Measurements from ENCODE around the gene SAMD4B. TPM values are rescaled to one million over a fixed set of nuclear protein-coding genes. Genes with fewer than 3 reads are reported as not detected.

Gene SAMD4B
- total RNA-seq, 1 experiment from 2014 or later = 163 TPM

- TF ChIP-seq EZH2 (IDR thresholded peaks at IDR 0.05; ENCODE audit: low read depth) = no peak
- TF ChIP-seq, protein P1, sequence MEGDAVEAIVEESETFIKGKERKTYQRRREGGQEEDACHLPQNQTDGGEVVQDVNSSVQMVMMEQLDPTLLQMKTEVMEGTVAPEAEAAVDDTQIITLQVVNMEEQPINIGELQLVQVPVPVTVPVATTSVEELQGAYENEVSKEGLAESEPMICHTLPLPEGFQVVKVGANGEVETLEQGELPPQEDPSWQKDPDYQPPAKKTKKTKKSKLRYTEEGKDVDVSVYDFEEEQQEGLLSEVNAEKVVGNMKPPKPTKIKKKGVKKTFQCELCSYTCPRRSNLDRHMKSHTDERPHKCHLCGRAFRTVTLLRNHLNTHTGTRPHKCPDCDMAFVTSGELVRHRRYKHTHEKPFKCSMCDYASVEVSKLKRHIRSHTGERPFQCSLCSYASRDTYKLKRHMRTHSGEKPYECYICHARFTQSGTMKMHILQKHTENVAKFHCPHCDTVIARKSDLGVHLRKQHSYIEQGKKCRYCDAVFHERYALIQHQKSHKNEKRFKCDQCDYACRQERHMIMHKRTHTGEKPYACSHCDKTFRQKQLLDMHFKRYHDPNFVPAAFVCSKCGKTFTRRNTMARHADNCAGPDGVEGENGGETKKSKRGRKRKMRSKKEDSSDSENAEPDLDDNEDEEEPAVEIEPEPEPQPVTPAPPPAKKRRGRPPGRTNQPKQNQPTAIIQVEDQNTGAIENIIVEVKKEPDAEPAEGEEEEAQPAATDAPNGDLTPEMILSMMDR (conservative IDR thresholded peaks at IDR 0.05) = no peak
- intact Hi-C loops (cut with micrococcal nuclease; ENCODE audit: unreplicated experiment) = loop anchor here (2.0 to 5.0 kb wide), 4 partner anchors 197 to 447 kb away; partner anchors contain the start of gene FBXO27
- peak overlapping the region; percentile 20; the same call in 1 of the 2 replicates for H2AFZ ChIP-seq
Measured at GRCh38 chr19:39409208-39410016, 67.2 kb downstream of the SAMD4B start.

GRCh38 chr19:39410017-39410830 lies 68.0 kb downstream of the SAMD4B start:
- intact Hi-C loops (cut with micrococcal nuclease; ENCODE audit: unreplicated experiment) = loop anchor here (2.0 to 5.0 kb wide), 4 partner anchors 197 to 448 kb away; partner anchors contain the start of gene FBXO27
- ChIA-PET CTCF (no interaction called here), POLR2A (ENCODE audit: unreplicated experiment) (interaction anchor here (1.0 kb wide), 1 partner anchor 12 kb away, joined by 4 read pairs; no protein-coding TSS in a partner anchor)
- BruUV-seq (replicated peaks) = no TSS peak
- TF ChIP-seq, protein P1 (conservative IDR thresholded peaks at IDR 0.05) = no peak
- TF ChIP-seq EZH2 (IDR thresholded peaks at IDR 0.05; ENCODE audit: low read depth) = no peak
- peak overlapping the region; percentile 99 for H3K4me3 ChIP-seq
- no peaks in the 10 kb centered on the region for H3K9me2 ChIP-seq (ENCODE audit: insufficient read depth)
- peaks cover 27% of the 10 kb centered on the region for H3K79me2 ChIP-seq (ENCODE audit: low read depth)
- peaks cover 14% of the 10 kb centered on the region for H4K20me1 ChIP-seq (ENCODE audit: insufficient read depth)
- H3K4me2 ChIP-seq = peak overlapping the region; percentile 99
- peak; percentile 15 to 46 for DNase-seq
- H3K27me3 ChIP-seq (ENCODE audit: insufficient read depth, low read depth) = no peaks in the 10 kb centered on the region
- peak overlapping the region; percentile 93 for H3K27ac ChIP-seq
- H3K4me1 ChIP-seq (replicated peaks; ENCODE audit: insufficient read depth) = peaks cover 41% of the 10 kb centered on the region
- H3F3A ChIP-seq (ENCODE audit: insufficient read depth, low read depth) = peaks cover 57% of the 10 kb centered on the region; the same call in 1 of the 2 replicates
- peaks cover 11% of the 10 kb centered on the region; the same call in 1 of the 2 replicates for H3K36me3 ChIP-seq (ENCODE audit: low read depth)
- no peaks in the 10 kb centered on the region for H3K9me3 ChIP-seq (ENCODE audit: insufficient read depth, low read depth)
- H2AFZ ChIP-seq = peak overlapping the region; percentile 20; the same call in 1 of the 2 replicates

More at GRCh38 chr19:39409208-39410016, 67.2 kb downstream of the SAMD4B start:
- no TSS peak for BruUV-seq (replicated peaks)
- Histone ChIP-seq H3F3A (ENCODE audit: insufficient read depth, low read depth) (peaks cover 61% of the 10 kb centered on the region), H4K20me1 (ENCODE audit: insufficient read depth) (peaks cover 14% of the 10 kb centered on the region), H3K36me3 (ENCODE audit: low read depth) (peaks cover 11% of the 10 kb centered on the region; the same call in 1 of the 2 replicates), H3K27me3 (ENCODE audit: insufficient read depth, low read depth) (no peaks in the 10 kb centered on the region), H3K79me2 (ENCODE audit: low read depth) (peaks cover 27% of the 10 kb centered on the region), H3K9me3 (ENCODE audit: insufficient read depth, low read depth) (no peaks in the 10 kb centered on the region), H3K4me2 (peak overlapping the region; percentile 99), H3K27ac (peak overlapping the region; percentile 93), H3K4me1 (replicated peaks; ENCODE audit: insufficient read depth) (peaks cover 49% of the 10 kb centered on the region), H3K4me3 (peak overlapping the region; percentile 99), H3K9me2 (ENCODE audit: insufficient read depth) (no peaks in the 10 kb centered on the region)
- ChIA-PET CTCF (interaction anchor here (0.6 to 1.0 kb wide), 2 partner anchors 11 to 67 kb away, joined by 4 to 6 read pairs; partner anchors contain the start of gene SAMD4B), POLR2A (ENCODE audit: unreplicated experiment) (interaction anchor here (0.6 to 1.0 kb wide), 3 partner anchors 8 to 16 kb away, joined by 4 to 18 read pairs (median 5); no protein-coding TSS in a partner anchor)
- DNase-seq = peak; percentile 93 to 97

GRCh38 chr19:39410831-39411080 lies 68.5 kb downstream of the SAMD4B start:
- intact Hi-C loops (cut with micrococcal nuclease; ENCODE audit: unreplicated experiment) = loop anchor here (2.0 to 5.0 kb wide), 4 partner anchors 198 to 448 kb away; partner anchors contain the start of gene FBXO27
- CTCF ChIA-PET = interaction anchor here (1.4 kb wide), 1 partner anchor 13 kb away, joined by 8 read pairs; no protein-coding TSS in a partner anchor
- H3K4me1 ChIP-seq (replicated peaks; ENCODE audit: insufficient read depth) = peaks cover 36% of the 10 kb centered on the region

More at GRCh38 chr19:39410831-39411080, 68.5 kb downstream of the SAMD4B start:
- POLR2A ChIA-PET (ENCODE audit: unreplicated experiment) = interaction anchor here (1.3 kb wide), 1 partner anchor 12 kb away, joined by 7 read pairs; no protein-coding TSS in a partner anchor
- Histone ChIP-seq H3K9me2 (ENCODE audit: insufficient read depth) (no peaks in the 10 kb centered on the region), H4K20me1 (ENCODE audit: insufficient read depth) (peaks cover 14% of the 10 kb centered on the region), H3K27me3 (ENCODE audit: insufficient read depth, low read depth) (no peaks in the 10 kb centered on the region), H2AFZ (no peak overlapping the region), H3K4me3 (peak overlapping the region; percentile 99), H3K9me3 (ENCODE audit: insufficient read depth, low read depth) (no peaks in the 10 kb centered on the region), H3K36me3 (ENCODE audit: low read depth) (peaks cover 11% of the 10 kb centered on the region; the same call in 1 of the 2 replicates), H3K79me2 (ENCODE audit: low read depth) (peaks cover 27% of the 10 kb centered on the region), H3K4me2 (peak overlapping the region; percentile 99), H3F3A (ENCODE audit: insufficient read depth, low read depth) (peaks cover 53% of the 10 kb centered on the region; the same call in 1 of the 2 replicates), H3K27ac (peak overlapping the region; percentile 93)
- DNase-seq = no peak
- TF ChIP-seq EZH2 (IDR thresholded peaks at IDR 0.05; ENCODE audit: low read depth) = no peak
- TF ChIP-seq, protein P1 (conservative IDR thresholded peaks at IDR 0.05) = no peak
- no TSS peak for BruUV-seq (replicated peaks)
